GM23248 (cell line): ENCODE results near the gene GALNT16.

Experiments
- EZH2 ChIP-seq: fragments of 200-600 bp; sonication (generic); IDR thresholded peaks from 2 replicates; pipeline ENCODE4 v1.6.1; 2018; ENCODE audit warnings: antibody characterized with exemption, mild to moderate bottlenecking; ENCODE audit not compliant: insufficient read depth, poor library complexity, severe bottlenecking
- EZH2phosphoT487 ChIP-seq: fragments of 200-600 bp; sonication (generic); IDR thresholded peaks from 2 replicates; pipeline ENCODE4 v1.6.1; 2018; ENCODE audit warnings: antibody characterized with exemption, moderate library complexity, mild to moderate bottlenecking, low read depth; ENCODE audit not compliant: insufficient read depth

DNA sequence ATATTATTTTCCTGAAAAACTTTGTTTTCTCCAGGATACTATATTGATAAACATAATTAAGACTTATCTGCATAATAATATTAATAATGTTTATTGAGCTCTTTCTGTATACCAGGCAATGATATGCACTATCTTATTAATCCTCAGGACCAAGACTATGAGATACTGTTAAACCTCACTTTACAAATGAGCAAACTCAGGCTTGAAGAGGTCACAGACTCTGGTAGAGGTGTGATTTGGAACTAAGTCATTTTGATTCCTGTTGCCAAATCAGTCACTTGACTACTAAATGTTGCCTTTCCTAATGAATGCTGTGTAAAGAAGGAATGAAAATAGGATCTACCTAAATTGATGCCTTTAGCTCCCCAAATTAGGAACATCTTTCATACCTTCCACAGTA lies 145.8 kb downstream of the GALNT16 start:
- TF ChIP-seq EZH2 (no peak), EZH2phosphoT487 (no peak)
